Subcutaneous adipose tissue (tissue), 4 donors: ENCODE measurements around the gene LRP1B. TPM values are rescaled to one million over a fixed set of nuclear protein-coding genes. Genes with fewer than 3 reads are reported as not detected.

Experiments used
- total RNA-seq, 4 donors: library from RNA; depleted of rRNA; stranded (reverse); fragments of >200 nt; gene quantifications; one replicate each; pipeline ENCODE4 v1.1.0, GENCODE V29; 2016
- TF ChIP-seq, protein P1 (sequence below): fragments of 450-650 bp; IDR thresholded peaks from one replicate; pipeline ENCODE4 v1.5.1; 2016; ENCODE audit warnings: low read depth, mild to moderate bottlenecking, control low read depth, antibody characterized with exemption, moderate library complexity

LRP1B gene
- total RNA-seq, 4 donors from 2014 or later: 4.2 to 50.2 (median 14.7) TPM

DNA sequence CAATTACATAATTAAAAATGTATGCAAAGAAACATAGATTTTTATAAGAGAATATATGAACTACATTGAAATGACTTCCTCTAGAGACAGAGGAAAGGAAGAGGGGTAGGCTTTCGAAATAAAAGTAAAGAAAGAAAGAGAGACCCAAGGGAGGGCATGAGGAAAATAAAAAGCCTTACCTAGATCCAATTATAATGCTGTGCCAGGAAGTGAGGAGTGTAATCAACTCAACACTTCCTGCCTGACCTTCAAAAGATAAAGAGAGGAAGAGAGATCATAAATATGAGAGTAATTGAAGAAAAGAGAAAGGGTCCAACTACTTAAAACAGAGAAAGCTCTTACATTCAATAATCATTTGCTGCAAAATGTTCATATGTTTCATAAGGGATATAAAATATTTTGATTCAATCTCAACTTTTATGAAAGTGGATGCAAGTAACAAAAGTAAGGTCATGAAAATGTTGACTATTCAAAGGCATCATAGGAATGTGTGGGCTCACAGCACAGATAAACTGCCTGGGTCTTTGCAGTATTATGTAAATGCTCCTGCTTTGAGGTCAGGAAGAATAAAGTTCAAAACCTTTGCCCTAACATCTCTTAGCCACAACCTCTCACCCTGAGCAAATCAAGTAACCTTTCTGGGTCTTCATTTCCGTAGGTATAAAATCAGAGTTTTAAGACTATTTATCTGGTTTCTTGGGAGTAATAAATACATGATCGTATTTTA, 1237.7 kb downstream of the LRP1B start:
- TF ChIP-seq, protein P1, sequence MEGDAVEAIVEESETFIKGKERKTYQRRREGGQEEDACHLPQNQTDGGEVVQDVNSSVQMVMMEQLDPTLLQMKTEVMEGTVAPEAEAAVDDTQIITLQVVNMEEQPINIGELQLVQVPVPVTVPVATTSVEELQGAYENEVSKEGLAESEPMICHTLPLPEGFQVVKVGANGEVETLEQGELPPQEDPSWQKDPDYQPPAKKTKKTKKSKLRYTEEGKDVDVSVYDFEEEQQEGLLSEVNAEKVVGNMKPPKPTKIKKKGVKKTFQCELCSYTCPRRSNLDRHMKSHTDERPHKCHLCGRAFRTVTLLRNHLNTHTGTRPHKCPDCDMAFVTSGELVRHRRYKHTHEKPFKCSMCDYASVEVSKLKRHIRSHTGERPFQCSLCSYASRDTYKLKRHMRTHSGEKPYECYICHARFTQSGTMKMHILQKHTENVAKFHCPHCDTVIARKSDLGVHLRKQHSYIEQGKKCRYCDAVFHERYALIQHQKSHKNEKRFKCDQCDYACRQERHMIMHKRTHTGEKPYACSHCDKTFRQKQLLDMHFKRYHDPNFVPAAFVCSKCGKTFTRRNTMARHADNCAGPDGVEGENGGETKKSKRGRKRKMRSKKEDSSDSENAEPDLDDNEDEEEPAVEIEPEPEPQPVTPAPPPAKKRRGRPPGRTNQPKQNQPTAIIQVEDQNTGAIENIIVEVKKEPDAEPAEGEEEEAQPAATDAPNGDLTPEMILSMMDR: no peak

DNA sequence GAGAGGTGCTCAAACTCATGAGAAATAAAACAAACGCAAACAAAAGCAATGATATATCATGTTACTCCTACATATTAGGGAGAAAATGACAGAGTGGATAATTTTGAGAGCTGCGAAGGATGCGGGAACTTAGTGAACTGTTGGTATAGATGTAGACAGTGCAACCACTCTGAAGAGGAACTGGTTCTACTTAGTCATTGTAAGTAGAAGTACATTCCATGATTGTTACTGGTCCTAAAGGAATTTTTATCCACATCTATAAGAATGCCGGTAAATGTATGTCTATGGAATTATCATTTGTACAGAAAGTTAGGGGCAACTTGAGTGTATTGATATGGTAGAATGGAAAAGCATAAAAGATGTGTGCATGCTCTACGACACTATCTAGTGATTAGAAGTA, 1238.4 kb downstream of the LRP1B start:
- TF ChIP-seq, protein P1: no peak

DNA sequence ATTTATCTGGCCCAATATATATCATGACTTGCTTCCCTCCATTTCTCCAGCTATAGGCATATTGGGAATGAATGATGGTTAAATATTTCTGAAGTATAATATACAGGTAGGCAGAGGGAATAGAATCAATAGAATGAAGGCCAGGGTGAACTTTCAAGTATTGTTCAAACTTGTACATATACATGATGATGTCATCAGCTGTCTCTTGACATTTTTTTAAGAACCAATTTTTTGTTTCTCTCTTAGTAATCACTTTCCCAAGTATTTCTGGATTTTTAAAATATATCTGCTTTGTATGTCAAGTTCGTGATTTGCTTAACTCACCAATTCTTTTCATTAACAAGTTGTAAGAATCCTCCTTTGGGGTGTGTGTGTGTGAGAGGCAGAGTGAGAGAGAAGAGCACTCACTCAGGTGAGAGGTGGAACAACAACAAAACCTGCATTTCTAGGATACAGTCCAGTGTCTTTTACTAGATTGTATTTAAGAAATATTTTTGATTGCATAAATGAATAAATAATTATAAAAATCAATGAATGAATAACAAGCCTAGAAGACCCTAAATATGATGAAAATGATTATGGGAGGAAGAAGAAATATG, 1239.1 kb downstream of the LRP1B start:
- TF ChIP-seq, protein P1: no peak

DNA sequence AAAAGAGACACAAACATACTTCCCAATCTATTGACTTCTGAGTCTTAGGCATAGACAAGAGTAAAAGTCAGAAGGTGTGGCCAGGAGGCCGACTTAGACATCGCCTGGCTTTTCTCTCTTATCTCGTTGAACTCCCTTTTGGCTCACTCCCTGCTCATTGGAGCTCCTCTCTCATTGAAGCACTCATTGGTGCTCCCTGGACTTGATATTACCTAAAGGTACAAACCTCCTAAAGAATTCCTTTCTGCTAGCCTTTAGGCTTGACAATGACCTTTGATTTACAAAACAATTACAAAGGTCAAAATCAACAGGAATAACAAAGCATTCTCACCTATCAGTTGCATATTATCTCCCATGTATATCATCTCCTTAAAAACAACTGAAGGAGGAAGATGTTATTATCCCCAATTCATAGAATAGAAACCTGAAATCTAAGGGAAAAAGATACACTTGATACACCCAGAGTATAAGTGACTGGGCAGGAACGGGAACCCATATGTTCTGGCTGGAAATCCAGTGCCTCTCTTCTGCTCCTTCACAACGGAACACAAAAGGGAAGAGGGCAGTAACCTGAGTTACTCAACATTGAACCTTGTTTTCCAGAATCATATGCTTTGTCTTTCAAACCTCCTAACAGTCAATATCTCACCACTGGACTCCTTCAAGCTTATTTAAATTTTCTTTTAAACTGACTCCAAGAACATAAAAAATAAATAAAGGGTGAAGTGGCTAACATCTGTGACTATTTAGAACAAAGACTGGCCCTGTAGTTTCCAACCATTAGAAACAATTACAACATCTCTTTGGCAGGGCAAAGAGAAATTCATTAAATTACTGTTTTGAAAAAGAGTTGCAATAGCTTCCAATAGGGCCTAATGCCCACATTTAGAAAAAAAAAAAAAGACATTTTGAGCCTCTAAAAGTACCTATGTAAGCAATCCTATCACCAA, 1247.9 kb downstream of the LRP1B start:
- TF ChIP-seq, protein P1: no peak

DNA sequence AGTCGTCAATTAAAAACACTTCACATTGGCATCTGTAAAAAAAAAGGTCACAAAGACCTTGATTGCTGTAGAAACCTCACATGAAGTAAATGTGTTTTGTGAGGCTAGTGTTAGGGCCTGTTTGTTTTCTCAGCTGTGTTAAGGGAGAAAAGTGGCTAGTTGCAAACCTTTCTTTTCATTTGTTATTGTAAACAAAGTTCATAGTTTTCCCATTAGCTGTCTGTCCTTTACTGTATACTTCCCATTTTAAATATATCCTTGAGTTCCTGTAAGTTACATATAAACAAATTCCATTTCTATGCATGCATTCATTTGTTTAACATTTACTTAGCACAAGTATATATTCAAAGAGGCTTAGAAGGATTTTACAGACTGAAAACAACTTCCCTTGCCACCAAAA, 1250.2 kb downstream of the LRP1B start:
- TF ChIP-seq, protein P1: no peak

DNA sequence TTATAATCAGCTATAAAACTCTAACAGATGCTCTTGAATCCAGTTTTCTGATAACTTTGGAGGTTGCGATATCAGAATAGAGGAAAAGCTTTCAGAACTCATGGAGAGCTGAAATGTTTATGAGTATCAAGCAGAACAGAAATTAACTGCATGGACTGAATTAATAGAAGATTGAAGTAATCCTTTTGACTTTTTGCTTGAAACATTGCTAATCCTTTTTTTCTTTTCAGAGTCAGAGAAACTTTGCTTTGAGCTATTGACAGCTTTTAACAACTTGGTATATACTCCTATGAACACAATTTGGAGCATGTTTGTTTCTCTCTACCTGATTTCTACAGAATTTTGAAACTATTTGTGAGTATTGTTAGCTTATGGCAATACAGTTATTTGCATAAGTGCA, 1254.8 kb downstream of the LRP1B start:
- TF ChIP-seq, protein P1: no peak
